ENCODE results near the gene GGACT.
A peak's percentile ranks its signal among the peaks of the same experiment; 100 is the strongest.
"Not testable (repeated sequence)": the region's sequence is repeated elsewhere in the genome, so short reads cannot be mapped to it uniquely, and the experiment has no call there.

Gene GGACT

DNA sequence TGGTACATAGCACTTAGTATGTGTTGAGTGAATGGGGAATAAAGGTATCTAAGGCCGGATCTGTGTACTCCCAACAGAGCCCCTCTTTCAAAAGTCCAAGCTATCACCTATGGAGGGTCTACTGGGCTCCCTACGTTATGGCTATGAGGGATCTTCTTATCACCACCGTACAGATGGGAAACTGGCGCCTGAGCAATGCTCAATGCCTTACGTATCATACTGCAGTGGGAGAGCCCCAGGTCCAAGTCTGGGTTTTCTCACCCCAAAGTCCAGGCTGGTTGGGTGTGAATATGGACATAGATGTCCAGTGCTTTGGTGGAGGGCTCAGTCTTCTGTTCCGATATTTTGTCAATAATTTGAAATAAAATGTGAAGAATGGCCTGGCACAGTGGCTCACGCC, 13.1 kb upstream of the GGACT start:
- no peak for DNase-seq (ENCODE audit: low read depth in 2 of 2, low spot score in 1 of 2)

DNA sequence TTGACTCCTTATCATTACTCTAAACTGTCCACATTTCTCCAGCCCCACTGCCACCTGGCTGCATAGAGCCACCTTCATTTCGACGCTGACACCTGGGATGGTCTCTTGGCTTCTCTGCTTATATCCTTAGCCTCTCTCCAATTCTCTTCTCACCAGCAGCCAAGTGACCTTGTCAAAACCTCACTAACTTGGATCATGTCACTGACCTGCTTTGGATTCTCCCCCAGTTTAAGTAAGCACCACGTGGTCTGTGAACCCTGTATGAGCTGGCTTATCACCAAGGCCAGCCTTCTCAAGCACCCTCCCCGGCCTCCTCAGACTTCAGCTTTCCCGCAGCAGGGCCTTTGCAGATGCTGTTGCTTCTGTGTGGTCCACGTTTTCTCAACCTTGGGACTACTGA, 12.3 kb upstream of the GGACT start:
- DNase-seq (ENCODE audit: low read depth in 2 of 2, low spot score in 1 of 2), result no peak

- no peak for DNase-seq (ENCODE audit: low read depth in 2 of 2, low spot score in 1 of 2)
Observed at GRCh38 chr13:100600461-100600860, 11.9 kb upstream of the GGACT start.

DNA sequence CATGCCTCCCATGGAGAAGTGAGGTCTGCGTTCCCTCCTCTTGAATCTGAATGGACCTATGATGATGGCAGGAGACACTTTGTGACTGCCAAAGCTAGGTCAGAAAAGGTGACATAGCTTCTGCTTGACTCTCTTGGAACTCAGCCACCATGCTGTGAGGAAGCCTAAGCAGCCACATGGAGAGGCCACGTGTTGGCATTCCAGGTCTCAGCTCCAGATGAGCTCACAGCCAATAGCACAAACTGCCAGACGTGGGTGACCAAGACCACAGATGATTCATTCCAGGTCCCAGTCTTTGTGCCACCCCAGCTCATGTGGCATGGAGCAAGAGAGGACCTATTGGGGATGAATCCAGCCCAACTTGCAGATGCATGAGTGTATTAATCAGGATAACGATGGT, 8.7 kb upstream of the GGACT start:
- no peak for DNase-seq (ENCODE audit: low read depth in 2 of 2, low spot score in 1 of 2)

- DNase-seq (ENCODE audit: low read depth in 2 of 2, low spot score in 1 of 2), result no peak
Observed at GRCh38 chr13:100596516-100596915, 7.9 kb upstream of the GGACT start.

- no peak for DNase-seq (ENCODE audit: low read depth in 2 of 2, low spot score in 1 of 2)
Observed at GRCh38 chr13:100594731-100595130, 6.1 kb upstream of the GGACT start.

DNA sequence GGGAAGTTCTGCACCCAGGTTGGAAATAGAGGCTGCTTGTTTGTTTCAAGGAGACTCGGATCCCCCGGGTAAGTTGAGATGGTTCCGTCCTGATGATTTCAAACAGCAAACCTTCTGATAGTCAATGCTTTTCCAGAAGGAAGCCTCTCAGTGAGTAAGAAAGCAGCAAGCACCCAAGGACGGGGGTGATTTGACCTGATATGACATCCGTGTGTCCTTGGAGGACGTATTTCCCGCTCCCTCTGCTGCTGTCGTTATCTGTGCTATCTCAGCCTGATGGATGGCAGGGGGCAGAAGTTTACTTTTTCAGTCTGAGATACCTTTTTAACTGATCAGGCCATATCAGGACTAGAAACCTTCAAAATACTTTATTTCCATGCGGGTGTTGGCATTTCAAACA, 5.7 kb upstream of the GGACT start:
- no peak for DNase-seq (ENCODE audit: low read depth in 2 of 2, low spot score in 1 of 2)

DNA sequence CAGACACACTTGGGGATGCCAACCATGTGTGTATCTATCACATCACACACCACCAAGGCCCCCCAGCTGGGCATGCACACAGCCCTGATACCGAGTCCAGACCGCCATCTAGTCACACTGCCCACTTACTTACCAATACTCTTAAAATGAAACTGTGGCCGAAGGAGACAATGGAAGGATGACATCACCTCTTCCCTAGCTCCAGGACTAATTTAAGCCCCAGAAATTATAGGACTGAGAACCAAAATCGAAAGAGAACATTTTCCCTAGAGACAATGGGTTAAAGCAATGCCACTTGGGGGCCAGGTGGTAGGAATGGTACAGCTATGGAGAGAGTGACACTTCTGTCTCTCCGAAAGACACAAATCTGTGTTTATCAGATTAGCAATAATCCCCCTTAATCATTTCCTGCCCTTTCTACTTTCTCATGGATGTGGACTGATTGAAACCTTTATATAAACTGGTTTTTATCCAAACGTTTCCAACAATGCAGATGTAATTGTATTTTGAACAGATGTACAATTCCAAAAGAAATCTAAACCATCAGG, 663 bp upstream of the GGACT start:
- DNase-seq (ENCODE audit: low read depth in 2 of 2, low spot score in 1 of 2), result no peak

DNA sequence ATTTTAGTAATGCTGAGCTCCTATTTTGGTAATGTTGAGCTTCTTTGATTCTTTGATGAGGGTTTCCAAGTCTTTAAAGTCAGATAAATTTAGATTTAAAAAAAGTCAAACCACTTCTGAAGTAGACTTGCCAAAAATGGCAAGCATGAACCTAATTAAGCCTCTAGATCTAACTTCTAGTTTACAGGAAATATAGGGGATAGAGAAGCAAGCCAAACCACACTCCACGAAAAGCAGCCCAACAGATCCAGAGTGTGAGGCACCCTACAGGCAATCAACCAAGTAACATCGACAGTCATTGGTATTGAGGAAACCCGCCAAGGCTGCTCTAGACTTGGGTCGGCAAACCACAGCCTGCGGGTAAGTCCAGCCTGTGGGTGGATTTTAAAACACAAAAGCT, 3.7 kb downstream of the GGACT start:
- no peak for DNase-seq (ENCODE audit: low read depth in 2 of 2, low spot score in 1 of 2)

- DNase-seq (ENCODE audit: low read depth in 2 of 2, low spot score in 1 of 2), result no peak
Observed at GRCh38 chr13:100581504-100581903, 7.1 kb downstream of the GGACT start.

- DNase-seq (ENCODE audit: low read depth in 2 of 2, low spot score in 1 of 2), result no peak
Observed at GRCh38 chr13:100581030-100581429, 7.6 kb downstream of the GGACT start.

DNA sequence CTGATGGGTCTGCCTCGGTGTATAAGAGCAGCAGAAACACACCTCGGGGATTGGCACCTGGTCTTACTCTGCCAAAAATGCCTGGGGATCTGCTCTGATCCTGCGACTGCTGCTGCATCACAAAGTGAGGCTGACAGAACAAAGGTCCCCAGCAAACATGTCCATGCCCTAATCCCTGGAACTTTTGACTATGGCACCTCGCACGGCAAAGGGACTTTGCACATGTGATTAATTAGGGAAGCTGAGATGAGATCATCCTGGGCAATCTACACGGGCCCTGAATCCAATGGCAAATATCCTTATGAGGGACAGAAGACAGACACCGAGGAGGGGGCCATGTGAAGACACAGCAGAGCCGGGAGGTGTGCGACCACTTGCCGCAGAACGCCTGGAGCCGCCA, 8.5 kb downstream of the GGACT start:
- DNase-seq (ENCODE audit: low read depth in 2 of 2, low spot score in 1 of 2), result no peak

- DNase-seq (ENCODE audit: low read depth in 2 of 2, low spot score in 1 of 2), result not testable (repeated sequence)
Observed at GRCh38 chr13:100577239-100577638, 11.3 kb downstream of the GGACT start.

GRCh38 chr13:100573121-100573520, 15.5 kb downstream of the GGACT start:
- DNase-seq (ENCODE audit: low read depth in 2 of 2, low spot score in 1 of 2), result peak; percentile 48 to 65

DNA sequence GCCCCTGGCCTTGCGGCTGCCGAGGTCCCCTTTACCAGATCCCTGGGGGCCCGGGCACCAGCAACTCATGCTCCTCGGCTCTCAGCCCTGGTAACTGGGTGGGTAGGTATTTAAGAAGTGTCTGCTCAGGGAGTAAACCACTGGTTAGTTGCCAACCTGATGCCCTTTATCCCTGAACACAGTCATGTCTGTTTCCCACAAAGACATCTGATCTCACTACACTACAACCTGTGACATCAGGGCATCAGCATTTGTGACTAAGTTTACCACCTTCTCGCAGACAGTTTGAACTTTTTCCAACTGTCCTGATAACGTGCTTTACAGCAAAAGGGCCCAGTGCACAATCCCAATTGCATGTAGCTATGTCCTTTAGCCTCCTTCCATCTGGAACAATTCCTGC, 22.0 kb downstream of the GGACT start:
- DNase-seq (ENCODE audit: low read depth in 2 of 2, low spot score in 1 of 2), result no peak

DNA sequence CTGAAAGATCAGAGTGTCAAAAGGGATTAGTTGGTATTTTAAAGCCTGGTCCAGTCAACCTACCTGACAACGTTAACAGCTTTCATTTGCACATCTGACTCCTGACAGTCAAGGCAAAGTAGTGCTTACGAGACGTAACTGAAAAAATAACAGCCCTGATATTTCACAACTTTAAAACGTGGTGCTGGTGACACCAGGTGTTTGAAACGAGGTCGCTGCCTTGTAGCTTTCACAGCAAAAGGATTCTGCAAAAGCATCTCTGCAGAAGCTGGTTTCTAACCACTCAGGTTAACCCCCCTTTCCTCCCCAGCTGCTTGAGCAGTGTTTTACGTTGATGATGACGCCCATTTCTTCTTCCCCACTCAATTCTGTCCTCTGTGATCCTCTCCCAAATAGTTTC, 23.3 kb downstream of the GGACT start:
- DNase-seq (ENCODE audit: low read depth in 2 of 2, low spot score in 1 of 2), result no peak

- DNase-seq (ENCODE audit: low read depth in 2 of 2, low spot score in 1 of 2), result no peak
Observed at GRCh38 chr13:100564444-100565223, 24.0 kb downstream of the GGACT start.

DNA sequence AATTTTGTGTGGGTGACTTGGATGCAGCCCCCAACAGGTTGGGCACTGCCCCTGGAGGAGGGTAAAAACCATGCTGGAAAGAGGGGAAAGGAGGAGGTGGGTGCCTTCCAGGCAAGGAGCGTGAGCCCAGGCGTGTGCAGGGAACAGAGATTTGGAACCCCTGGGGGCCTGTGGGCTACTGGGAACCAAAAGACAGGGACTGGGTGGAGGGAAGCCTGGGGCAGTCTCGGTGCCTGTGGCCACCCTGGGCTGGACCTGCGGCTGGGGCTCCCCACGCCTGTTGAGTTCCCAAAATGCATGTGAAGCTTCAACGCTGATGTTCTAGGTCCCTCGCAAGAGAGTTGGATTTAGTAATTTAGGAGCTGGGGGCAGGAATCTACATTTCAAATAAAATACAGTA, 24.8 kb downstream of the GGACT start:
- DNase-seq (ENCODE audit: low read depth in 2 of 2, low spot score in 1 of 2), result no peak

DNA sequence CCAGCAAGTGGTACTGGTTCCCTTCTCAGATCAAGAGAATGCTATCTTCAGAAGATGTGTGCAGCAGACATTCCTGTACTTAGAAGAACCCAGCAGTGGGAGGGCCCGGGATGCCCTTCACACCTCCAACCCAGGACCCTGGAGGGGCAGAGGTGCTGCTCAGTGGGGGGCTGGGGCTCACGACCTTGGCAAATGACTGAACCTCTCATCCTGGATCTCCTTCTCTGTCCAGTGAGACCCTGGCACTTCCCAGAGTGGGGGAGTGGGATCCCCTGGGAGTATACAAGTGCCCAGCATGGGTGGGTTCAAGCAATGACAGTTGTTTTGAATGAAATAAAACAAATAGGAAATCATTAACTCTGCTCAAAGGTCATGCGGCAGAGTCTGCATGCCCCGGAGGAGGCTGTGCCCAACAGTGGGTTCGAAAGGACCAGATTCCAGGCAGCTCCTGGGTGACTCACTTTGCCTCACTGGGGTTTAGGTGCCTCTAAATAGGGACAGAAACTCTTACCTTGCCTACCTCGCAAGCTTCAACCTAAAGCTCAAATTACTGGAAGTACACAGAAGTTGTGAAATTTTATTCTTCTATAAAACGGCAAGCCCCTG, 26.9 kb downstream of the GGACT start:
- DNase-seq (ENCODE audit: low read depth in 2 of 2, low spot score in 1 of 2), result no peak

- no peak for DNase-seq (ENCODE audit: low read depth in 2 of 2, low spot score in 1 of 2)
Observed at GRCh38 chr13:100561158-100561499, 27.5 kb downstream of the GGACT start.

DNA sequence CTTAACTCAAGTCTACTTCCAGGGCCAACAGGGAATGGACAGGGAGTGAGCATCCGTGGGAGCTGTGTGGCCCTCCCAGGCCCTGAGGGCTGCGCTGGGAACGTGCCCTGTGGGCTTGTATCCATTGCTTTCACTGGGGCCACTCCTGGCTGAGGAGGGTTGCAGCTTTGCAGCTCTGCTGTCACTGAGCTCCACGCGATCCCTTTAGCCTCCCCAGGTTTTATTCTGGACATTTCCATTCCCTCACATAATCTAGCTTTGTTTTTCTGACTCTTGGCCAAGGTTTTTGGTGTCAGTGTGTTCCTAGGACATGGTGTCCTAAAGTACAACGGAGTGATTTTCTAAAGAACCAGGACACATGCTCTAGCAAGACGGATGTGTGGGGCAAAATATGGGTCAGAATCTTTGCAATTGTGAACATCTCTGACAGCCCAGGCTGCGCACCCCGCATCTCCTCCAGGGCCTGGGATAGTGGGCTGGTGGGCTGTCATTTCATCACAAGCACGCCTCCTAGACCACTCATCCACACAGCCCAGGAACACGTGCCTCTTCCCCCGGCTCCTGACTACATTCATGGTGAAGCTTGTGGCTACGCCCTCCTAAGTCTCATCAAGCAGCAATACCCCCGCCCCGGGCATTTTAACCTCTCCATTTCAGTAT, 28.0 kb downstream of the GGACT start:
- no peak for DNase-seq (ENCODE audit: low read depth in 2 of 2, low spot score in 1 of 2)

GRCh38 chr13:100559886-100560285, 28.7 kb downstream of the GGACT start:
- DNase-seq (ENCODE audit: low read depth in 2 of 2, low spot score in 1 of 2), result no peak

Measured in stimulated activated CD8-positive, alpha-beta memory T cell treated with anti-CD3 and anti-CD28 coated beads, Interleukin-4, amount 100 ng/mL, for 4 hours (primary cell).